GM19351 (cell line): ENCODE data around the gene LSM7.

Source experiments
- ATAC-seq: cut with Tn5 transposase; IDR thresholded peaks from one replicate; pipeline ENCODE4 v1.9.1; 2021; ENCODE audit warnings: mild to moderate bottlenecking, moderate library complexity; ENCODE audit not compliant: unreplicated experiment

Gene LSM7

GRCh38 chr19:2328401-2329148, at the start of gene LSM7, which contains the start of gene SPPL2B:
LSM7 (minus strand) TSS chr19:2328586; CDS start chr19:2328566, 20 bp downstream.
SPPL2B (plus strand) TSS chr19:2328684; CDS start chr19:2328710, 26 bp downstream.
- ATAC-seq: peak; percentile 61

- no peak for ATAC-seq
These were observed 48.6 kb upstream of the LSM7 start for GRCh38 chr19:2376784-2377519.

DNA sequence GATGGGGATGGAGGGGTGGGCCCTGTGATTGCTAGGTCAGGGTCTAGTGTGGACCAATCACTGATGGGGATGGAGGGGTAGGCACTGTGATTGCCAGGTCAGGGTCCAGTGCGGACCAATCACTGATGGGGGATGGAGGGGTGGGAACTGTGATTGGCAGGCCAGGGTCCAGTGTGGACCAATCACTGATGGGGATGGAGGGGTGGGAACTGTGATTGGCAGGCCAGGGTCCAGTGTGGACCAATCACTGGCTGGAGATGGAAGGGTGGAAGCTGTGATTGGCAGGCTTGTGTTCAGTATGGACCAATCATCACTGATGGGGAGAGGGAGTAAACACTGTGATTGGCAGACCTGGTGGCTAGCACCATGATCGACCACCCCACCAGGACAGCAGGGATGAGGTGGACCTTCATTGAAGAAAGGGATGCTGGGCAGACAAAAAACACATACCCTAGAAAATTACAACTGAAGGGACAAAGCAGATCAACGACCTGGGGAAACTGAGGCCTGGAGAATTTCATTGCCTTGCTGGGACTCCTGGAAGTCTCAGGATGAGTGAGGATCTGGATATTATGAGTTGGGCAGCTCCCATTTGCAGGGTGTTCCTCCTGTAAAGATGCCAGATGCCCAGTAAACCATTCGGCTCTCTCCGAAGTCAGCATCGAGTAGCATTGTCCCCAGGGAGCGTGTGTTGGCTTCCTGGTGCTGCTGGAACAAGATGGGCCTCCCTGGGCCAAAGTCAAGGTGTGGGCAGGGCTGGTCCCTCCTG, 47.2 kb upstream of the LSM7 start:
- ATAC-seq: no peak

GRCh38 chr19:2374808-2375207, 46.4 kb upstream of the LSM7 start:
- ATAC-seq: no peak

GRCh38 chr19:2372076-2372612, 43.8 kb upstream of the LSM7 start:
- ATAC-seq: no peak

DNA sequence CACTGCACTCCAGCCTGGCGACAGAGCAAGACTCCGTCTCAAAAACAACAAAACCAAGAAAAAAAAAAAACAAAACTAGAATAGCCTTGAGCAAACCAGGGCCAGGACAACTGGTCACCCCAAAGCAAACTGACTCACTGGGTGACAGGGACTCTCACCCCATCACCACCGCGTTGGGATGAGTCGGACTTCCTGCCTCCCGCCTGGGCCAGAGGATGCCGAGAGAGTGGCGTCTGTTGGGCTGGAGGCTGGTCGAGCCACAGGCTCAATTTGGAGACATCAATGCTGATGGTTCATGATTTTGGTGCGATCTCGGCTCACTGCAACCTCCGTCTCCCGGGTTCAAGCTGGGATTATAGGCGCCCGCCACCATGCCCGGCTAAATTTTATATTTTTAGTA, 43.3 kb upstream of the LSM7 start:
- ATAC-seq: no peak

DNA sequence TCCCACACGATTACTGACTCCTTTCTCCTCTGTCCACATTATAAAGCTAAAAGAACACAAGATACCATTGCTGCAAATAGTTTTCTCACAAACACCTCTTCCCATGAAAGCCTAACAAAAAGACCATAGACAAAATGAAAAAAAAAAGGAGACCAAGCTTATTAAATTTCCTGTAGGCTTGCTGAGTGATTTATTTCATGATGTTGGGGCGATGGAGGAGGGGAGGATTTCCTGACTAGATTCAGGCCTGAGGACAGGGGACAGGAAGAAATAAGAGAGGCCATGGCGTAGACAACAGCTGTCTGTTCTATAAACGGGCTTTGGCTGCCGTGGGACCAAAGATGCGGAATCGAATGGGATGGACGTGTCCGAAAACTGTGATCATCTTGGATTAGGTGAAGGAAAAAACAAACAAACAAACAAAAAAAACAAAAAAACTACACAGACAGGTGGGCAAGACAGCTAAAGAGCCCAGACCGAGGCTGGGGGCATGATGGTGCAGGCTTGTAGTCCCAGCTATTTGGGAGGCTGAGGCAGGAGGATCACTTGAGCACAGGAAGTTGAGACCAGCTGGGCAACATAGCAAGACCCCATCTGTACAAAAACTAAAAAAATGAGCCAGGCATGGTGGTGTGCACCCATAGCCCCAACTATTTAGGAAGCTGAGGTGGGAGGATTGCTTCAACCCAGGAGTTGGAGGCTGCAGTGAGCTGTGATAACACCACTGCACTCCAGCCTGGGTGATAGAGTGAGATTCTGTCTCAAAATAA, 37.0 kb upstream of the LSM7 start:
- ATAC-seq: no peak

DNA sequence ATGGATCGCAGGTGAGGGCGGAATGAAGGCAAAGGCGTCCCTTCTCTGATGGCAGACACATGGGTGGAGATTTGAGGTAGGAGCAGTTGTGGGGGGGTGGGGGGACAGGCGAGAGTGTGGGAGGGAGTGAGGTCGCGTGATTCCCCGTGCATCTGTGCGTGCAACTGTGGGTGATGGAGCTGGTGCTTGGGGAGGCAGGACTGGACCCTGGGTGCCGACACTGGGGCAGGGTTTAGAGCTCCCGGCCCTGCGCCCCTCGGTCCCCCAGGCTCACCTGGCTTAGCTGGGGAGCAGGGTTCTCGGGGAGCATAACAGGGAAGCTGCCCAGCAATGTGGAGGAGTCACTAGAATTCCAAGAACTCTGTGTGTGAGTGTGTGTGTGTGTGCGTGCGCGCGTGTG, 35.0 kb upstream of the LSM7 start:
- no peak for ATAC-seq

GRCh38 chr19:2362970-2363300, 34.5 kb upstream of the LSM7 start:
- no peak for ATAC-seq

DNA sequence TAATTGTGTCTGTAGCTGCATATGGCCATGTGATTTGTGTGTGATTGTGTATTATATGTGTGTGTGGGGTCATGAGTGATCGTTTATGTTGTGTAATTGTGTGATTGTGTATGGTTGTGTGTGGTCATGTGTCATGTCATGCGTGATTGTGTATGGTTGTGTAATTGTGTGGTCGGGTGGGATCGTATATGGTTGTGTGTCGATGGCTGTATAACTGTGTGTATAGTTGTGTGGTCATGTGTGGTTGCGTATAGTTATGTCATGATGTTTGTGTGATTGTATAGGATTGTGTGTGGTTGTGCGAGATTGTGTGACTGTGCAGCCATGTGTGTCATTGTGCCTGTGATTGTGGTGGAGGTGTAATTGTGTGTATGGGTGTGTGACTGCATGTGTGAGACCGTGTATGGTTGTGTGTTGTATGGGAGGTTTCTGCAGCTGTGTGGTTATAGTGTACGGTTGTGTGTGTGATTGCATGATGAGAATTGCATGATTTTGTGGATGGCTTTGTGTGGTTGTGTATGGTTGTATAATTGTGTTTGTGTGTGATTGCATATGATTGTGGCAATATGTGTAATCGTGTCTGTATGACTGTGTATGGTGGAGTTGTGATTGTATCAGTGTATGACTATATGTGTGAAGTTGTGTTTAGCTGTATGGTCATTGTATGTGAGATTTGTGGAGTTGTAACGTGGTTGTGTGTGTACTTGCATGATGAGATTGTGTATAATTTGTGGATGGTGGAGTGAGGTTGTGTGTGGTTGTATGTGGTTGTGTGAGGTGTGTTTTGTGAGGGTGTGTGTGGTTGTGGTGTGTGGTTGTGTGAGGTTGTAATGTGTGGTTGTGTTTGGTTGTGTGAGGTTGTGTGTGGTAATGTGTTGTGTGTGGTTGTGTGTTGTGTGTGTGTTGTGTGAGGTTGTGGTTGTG, 33.9 kb upstream of the LSM7 start:
- no peak for ATAC-seq

- ATAC-seq: no peak
These were observed 33.1 kb upstream of the LSM7 start for GRCh38 chr19:2361246-2362045.

GRCh38 chr19:2360833-2361232, 32.4 kb upstream of the LSM7 start:
- ATAC-seq: no peak

- ATAC-seq: no peak
These were observed 31.8 kb upstream of the LSM7 start, which contains the start of gene TMPRSS9 for GRCh38 chr19:2359992-2360685. TMPRSS9 (plus strand) TSS chr19:2360265; CDS start chr19:2389786, 29,521 bp downstream.

GRCh38 chr19:2358548-2359173, 30.3 kb upstream of the LSM7 start:
- no peak for ATAC-seq

GRCh38 chr19:2357279-2358206, 29.2 kb upstream of the LSM7 start:
- no peak for ATAC-seq

- no peak for ATAC-seq
These were observed 27.8 kb upstream of the LSM7 start for GRCh38 chr19:2356036-2356646.
